ENCODE measurements around the gene CLEC17A. TPM values are rescaled to one million over a fixed set of nuclear protein-coding genes. Genes with fewer than 3 reads are reported as not detected.

The CLEC17A gene
- total RNA-seq, 1 experiment from 2014 or later = 0.26 TPM

Small RNAs within 50 kb of the gene (small RNA-seq; reads per million reads assigned to genes)
- gene AC022149.2 (0 reads per million in 2 experiments), gene RN7SL842P (0 reads per million in 2 experiments)

Other genes starting within 250 kb of the CLEC17A start
- 11.3 and 14.2 TPM in 2 replicates for gene ADGRE5, start 201.6 kb upstream of the CLEC17A start, total RNA-seq (2014; rRNA removed; shearing (Covaris generic))
- 72.9 and 76.8 TPM in 2 replicates for gene DDX39A, start 163.7 kb upstream of the CLEC17A start, total RNA-seq (2014; rRNA removed; shearing (Covaris generic))
- gene PKN1, start 149.8 kb upstream of the CLEC17A start, total RNA-seq (2014; rRNA removed; shearing (Covaris generic)) = 29.3 and 31.1 TPM in 2 replicates
- gene PTGER1, start 107.7 kb upstream of the CLEC17A start, total RNA-seq (2014; rRNA removed; shearing (Covaris generic)) = not detected in 2 replicates
- 207 and 229 TPM in 2 replicates for gene GIPC1, start 87.0 kb upstream of the CLEC17A start, total RNA-seq (2014; rRNA removed; shearing (Covaris generic))
- 96.8 and 105 TPM in 2 replicates for gene DNAJB1, start 64.7 kb upstream of the CLEC17A start, total RNA-seq (2014; rRNA removed; shearing (Covaris generic))
- gene TECR, start 53.5 kb upstream of the CLEC17A start, total RNA-seq (2014; rRNA removed; shearing (Covaris generic)) = 62.8 and 90.9 TPM in 2 replicates
- gene NDUFB7, start 11.0 kb upstream of the CLEC17A start, total RNA-seq (2014; rRNA removed; shearing (Covaris generic)) = 190 and 221 TPM in 2 replicates
- not detected in 2 replicates for gene ADGRE3, start 91.8 kb downstream of the CLEC17A start, total RNA-seq (2014; rRNA removed; shearing (Covaris generic))
- 4.9 and 7.6 TPM in 2 replicates for gene ZNF333, start 107.0 kb downstream of the CLEC17A start, total RNA-seq (2014; rRNA removed; shearing (Covaris generic))
- gene ADGRE2, start 195.5 kb downstream of the CLEC17A start, total RNA-seq (2014; rRNA removed; shearing (Covaris generic)) = 0.29 and 0.59 TPM in 2 replicates